Endometrial microvascular endothelial cells (primary cell): ENCODE results near the gene CCDC92B. TPM values are rescaled to one million over a fixed set of nuclear protein-coding genes. Genes with fewer than 3 reads are reported as not detected.
"Not testable (repeated sequence)": the region's sequence is repeated elsewhere in the genome, so short reads cannot be mapped to it uniquely, and the experiment has no call there.

Experiments used
- in situ Hi-C: cut with HindIII; loops from 2 replicates; pipeline ENCODE4 v1.10.0; 2017; ENCODE audit warnings: low sequenced_read_pairs, low pct_unique_long_range_greater_than_20kb; ENCODE audit errors: inconsistent ontology term
- total RNA-seq: library from RNA; depleted of rRNA; stranded (reverse); fragments of >200 nt; gene quantifications from one replicate; pipeline ENCODE4 v1.2.3, GENCODE V29; 2015; ENCODE audit errors: inconsistent ontology term

CCDC92B gene
- total RNA-seq, 1 donor from 2014 or later = not detected

GRCh38 chr17:2707721-2708584, 41.5 kb downstream of the CCDC92B start:
- in situ Hi-C loops = no loop called here

GRCh38 chr17:2706911-2707510, 42.4 kb downstream of the CCDC92B start:
- in situ Hi-C loops = no loop called here

GRCh38 chr17:2705888-2706795, 43.3 kb downstream of the CCDC92B start:
- in situ Hi-C loops = no loop called here

- in situ Hi-C loops = no loop called here
These were observed 44.2 kb downstream of the CCDC92B start for GRCh38 chr17:2705263-2705662.

- in situ Hi-C loops = no loop called here
These were observed 44.6 kb downstream of the CCDC92B start for GRCh38 chr17:2704890-2705248.

GRCh38 chr17:2704031-2704889, 45.2 kb downstream of the CCDC92B start:
- in situ Hi-C loops = no loop called here

- in situ Hi-C loops = no loop called here
These were observed 45.8 kb downstream of the CCDC92B start for GRCh38 chr17:2703606-2704005.

- in situ Hi-C loops = no loop called here
These were observed 46.3 kb downstream of the CCDC92B start for GRCh38 chr17:2703181-2703580.

GRCh38 chr17:2701996-2702741, 47.3 kb downstream of the CCDC92B start:
- in situ Hi-C loops = no loop called here

GRCh38 chr17:2701161-2701995, 48.1 kb downstream of the CCDC92B start:
- in situ Hi-C loops = no loop called here

GRCh38 chr17:2700491-2701141, 48.8 kb downstream of the CCDC92B start:
- in situ Hi-C loops = no loop called here

- in situ Hi-C loops = no loop called here
These were observed 49.4 kb downstream of the CCDC92B start for GRCh38 chr17:2700030-2700490.

- in situ Hi-C loops = not testable (repeated sequence)
These were observed 50.1 kb downstream of the CCDC92B start for GRCh38 chr17:2699216-2699805.

- in situ Hi-C loops = no loop called here
These were observed 51.8 kb downstream of the CCDC92B start for GRCh38 chr17:2697611-2698162.

GRCh38 chr17:2695961-2696760, 53.3 kb downstream of the CCDC92B start:
- in situ Hi-C loops = no loop called here
